Fibroblast of the aortic adventitia (primary cell): Measurements from ENCODE around the gene TUFM. TPM values are rescaled to one million over a fixed set of nuclear protein-coding genes. Genes with fewer than 3 reads are reported as not detected.

Source experiments
- DNase-seq: peaks from one replicate; pipeline ENCODE4 v3.0.0-alpha.2; 2010; ENCODE audit warnings: low read depth
- H3K4me3 ChIP-seq: 2 replicates; pipeline ENCODE4 v1.5.1; 2011; ENCODE audit warnings: low read depth, mild to moderate bottlenecking, control low read depth, low read length, moderate library complexity
- total RNA-seq: library from RNA; depleted of rRNA; stranded (reverse); fragments of >200 nt; gene quantifications from 2 replicates; pipeline ENCODE4 v1.2.3, GENCODE V29; 2012; ENCODE audit warnings: low replicate concordance
- TF ChIP-seq, protein P1 (sequence below): IDR thresholded peaks from 2 replicates; pipeline ENCODE4 v1.5.1; 2011; ENCODE audit warnings: mild to moderate bottlenecking, low read length, control low read depth, inconsistent platforms; ENCODE audit not compliant: insufficient read depth

Gene TUFM
- total RNA-seq, 1 donor, result 74.6 TPM

DNA sequence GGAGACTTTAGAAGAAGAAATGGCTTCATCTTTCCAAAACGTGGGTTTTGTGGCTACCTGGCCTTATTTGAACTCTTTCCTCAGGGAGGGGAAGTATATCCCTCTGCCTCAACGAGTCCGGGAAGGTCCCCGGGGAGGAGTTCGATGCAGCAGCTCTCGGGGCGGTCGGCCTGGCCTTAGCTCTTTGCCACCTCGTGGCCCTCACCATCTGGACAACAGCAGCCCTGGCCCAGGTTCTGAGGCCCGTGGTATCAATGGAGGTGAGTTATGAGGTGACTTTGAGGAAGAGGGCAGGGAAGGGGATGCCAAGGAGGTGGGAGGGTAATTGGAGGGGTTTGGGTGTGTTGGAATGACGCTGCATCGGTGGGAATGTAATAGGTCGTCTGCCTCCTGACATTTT lies 15.6 kb downstream of the TUFM start:
- no peak overlapping the region for H3K4me3 ChIP-seq
- TF ChIP-seq, protein P1, sequence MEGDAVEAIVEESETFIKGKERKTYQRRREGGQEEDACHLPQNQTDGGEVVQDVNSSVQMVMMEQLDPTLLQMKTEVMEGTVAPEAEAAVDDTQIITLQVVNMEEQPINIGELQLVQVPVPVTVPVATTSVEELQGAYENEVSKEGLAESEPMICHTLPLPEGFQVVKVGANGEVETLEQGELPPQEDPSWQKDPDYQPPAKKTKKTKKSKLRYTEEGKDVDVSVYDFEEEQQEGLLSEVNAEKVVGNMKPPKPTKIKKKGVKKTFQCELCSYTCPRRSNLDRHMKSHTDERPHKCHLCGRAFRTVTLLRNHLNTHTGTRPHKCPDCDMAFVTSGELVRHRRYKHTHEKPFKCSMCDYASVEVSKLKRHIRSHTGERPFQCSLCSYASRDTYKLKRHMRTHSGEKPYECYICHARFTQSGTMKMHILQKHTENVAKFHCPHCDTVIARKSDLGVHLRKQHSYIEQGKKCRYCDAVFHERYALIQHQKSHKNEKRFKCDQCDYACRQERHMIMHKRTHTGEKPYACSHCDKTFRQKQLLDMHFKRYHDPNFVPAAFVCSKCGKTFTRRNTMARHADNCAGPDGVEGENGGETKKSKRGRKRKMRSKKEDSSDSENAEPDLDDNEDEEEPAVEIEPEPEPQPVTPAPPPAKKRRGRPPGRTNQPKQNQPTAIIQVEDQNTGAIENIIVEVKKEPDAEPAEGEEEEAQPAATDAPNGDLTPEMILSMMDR, result no peak
- DNase-seq, result no peak

DNA sequence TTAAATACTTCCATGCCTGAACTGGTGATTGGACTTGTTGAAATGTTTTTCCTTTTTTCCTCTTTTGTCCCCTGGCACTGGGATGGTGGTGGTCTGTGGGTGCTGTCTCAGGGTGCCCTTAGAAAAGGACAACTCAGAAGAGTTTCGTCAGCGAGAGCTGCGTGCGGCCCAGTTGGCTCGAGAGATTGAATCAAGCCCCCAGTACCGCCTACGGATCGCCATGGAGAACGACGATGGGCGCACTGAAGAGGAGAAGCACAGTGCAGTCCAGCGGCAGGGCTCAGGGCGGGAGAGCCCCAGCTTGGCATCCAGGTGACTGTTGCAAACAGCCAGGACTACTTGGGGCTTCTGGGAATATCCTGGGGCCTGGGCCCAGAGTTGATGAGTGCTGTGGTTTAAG lies 16.4 kb downstream of the TUFM start:
- TF ChIP-seq, protein P1, result no peak
- no peak overlapping the region for H3K4me3 ChIP-seq
- no peak for DNase-seq

DNA sequence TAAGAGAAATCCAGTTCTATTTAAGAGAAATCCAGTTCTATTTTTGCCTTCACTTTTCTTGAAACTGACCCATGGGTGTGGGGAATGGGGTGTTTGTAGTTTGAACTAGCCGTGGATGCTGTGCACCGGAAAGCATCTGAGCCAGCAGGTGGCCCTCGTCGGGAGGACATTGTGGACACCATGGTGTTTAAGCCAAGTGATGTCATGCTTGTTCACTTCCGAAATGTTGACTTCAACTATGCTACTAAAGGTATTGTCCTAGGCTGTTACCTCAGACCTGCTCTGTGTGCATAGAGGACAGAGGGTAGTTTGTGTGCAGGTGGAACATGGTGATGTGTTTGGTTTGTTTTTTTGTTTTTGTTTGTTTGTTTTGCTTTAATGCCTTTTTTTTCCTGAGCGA lies 20.0 kb downstream of the TUFM start:
- H3K4me3 ChIP-seq, result peak overlapping the region; percentile 99
- TF ChIP-seq, protein P1, result no peak
- DNase-seq, result no peak

DNA sequence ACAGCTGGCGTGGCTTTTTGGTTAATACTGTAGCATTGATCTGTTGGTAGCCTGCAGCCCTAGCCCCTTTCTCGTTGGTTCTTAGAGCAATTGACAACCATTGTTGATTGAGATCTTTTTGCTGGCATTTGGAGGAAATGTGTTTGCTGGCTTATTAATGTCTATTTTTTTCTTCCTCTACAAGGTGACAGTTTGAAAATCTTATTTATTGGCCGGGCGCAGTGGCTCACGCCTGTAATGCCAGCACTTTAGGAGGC lies 21.5 kb downstream of the TUFM start:
- TF ChIP-seq, protein P1, result no peak
- peak overlapping the region; percentile 99 for H3K4me3 ChIP-seq
- no peak for DNase-seq

DNA sequence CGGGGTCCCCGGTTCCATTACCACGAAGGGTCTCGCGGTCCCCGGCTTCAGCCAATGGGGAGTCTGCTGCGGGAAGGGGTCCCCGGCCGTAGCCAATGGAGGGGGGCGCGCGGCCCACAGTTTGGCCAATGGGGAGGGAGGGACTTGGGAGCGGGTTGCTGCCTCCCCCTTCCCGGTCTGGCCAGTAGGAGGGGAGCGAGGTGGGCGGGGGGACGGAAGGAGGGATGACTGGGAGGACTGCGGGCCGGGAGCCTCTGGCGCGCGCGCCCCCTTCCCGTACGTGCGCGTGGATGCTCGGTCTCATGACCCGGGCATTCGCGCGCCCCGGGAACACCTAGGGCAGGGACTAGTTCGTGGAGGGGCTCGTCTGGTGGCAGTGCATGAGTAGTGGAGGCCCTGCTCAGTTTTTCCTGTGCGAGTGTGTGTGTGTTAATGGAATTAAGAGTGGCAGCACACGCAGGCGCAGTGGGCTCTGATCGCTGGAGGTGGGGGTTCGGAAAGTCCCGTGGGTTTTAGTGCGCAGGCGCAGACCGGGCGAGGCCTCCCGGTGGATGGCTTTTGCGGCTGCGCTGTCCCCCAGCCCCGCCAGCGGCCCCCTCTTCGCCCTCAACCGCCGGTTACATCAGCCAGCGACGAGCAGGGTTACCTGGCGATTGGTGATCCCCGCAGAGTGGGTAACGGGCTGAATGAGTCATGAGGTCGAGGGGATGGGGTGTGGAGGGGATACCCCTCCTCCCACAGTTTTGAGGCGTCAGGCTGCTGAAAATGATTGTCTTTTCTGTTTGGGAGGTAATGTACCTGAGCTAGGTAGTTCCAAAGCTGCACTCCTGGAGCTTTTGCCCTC lies 22.1 kb downstream of the TUFM start:
- peak; percentile 96 for DNase-seq
- TF ChIP-seq, protein P1, result no peak
- H3K4me3 ChIP-seq, result peak overlapping the region; percentile 99

DNA sequence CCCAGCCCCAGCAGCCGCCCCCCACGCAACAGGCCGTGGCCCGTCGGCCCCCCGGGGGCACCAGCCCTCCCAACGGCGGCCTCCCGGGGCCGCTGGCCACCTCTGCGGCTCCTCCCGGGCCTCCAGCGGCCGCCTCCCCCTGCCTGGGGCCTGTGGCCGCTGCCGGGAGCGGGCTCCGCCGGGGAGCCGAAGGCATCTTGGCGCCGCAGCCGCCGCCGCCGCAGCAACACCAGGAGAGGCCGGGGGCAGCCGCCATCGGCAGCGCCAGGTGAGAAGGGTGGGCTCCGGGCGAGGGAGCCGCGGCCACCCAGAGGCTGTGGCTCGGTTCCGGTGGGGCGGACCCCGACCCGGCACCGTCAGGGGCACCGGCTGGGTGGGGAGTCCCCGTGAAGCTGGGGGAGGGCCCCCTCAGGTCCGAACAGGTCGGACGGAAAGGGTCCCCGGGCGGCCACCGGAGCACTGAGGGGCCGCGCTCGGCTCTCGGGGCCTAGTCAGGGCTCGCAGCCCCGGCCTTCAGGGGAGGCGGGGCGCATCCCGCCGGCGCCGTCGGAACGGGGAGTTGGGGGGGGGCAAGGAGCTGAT lies 22.8 kb downstream of the TUFM start:
- no peak for DNase-seq
- peak overlapping the region; percentile 99 for H3K4me3 ChIP-seq
- TF ChIP-seq, protein P1, result no peak
